Progenitor cell of endocrine pancreas (in vitro differentiated cells): ENCODE results near the gene PARD3. TPM values are rescaled to one million over a fixed set of nuclear protein-coding genes. Genes with fewer than 3 reads are reported as not detected.

Experiments used
- DNase-seq: peaks from one replicate; pipeline ENCODE4 v3.0.0; 2021; ENCODE audit warnings: low spot score; ENCODE audit not compliant: unreplicated experiment
- H3K27ac Mint-ChIP-seq: 2 replicates; pipeline ENCODE4 v1.8.0; 2021; ENCODE audit warnings: mild to moderate bottlenecking, moderate library complexity, mixed read lengths
- H3K27me3 Mint-ChIP-seq: 2 replicates; pipeline ENCODE4 v1.8.0; 2021; ENCODE audit warnings: mixed read lengths
- H3K36me3 Mint-ChIP-seq: 2 replicates; pipeline ENCODE4 v1.8.0; 2022; ENCODE audit warnings: mixed read lengths; ENCODE audit not compliant: insufficient read depth
- H3K4me1 Mint-ChIP-seq: 2 replicates; pipeline ENCODE4 v1.8.0; 2021; ENCODE audit warnings: low read depth, mixed read lengths
- H3K4me3 Mint-ChIP-seq: 2 replicates; pipeline ENCODE4 v1.8.0; 2021; ENCODE audit warnings: low read depth, mild to moderate bottlenecking, moderate library complexity, mixed read lengths
- H3K9me3 Mint-ChIP-seq: 2 replicates; pipeline ENCODE4 v1.8.0; 2021; ENCODE audit warnings: low read depth, mixed read lengths
- total RNA-seq: library from RNA; stranded (reverse); gene quantifications from 2 replicates; pipeline ENCODE4 v1.2.1, GENCODE V29; 2021
- TF ChIP-seq, protein P1 (sequence below): fragments of 200-600 bp; sonication (generic); IDR thresholded peaks from one replicate; pipeline ENCODE4 v1.5.0; 2021; ENCODE audit warnings: antibody characterized with exemption, mild to moderate bottlenecking; ENCODE audit not compliant: unreplicated experiment

Gene PARD3
- total RNA-seq, 1 donor from 2014 or later, result 85.3 TPM

- Mint-ChIP-seq H3K4me1 (peaks cover 18% of the 10 kb centered on the region), H3K36me3 (peaks cover 7% of the 10 kb centered on the region), H3K27me3 (no peaks in the 10 kb centered on the region), H3K27ac (no peak overlapping the region), H3K9me3 (no peaks in the 10 kb centered on the region), H3K4me3 (no peak overlapping the region)
- TF ChIP-seq, protein P1, sequence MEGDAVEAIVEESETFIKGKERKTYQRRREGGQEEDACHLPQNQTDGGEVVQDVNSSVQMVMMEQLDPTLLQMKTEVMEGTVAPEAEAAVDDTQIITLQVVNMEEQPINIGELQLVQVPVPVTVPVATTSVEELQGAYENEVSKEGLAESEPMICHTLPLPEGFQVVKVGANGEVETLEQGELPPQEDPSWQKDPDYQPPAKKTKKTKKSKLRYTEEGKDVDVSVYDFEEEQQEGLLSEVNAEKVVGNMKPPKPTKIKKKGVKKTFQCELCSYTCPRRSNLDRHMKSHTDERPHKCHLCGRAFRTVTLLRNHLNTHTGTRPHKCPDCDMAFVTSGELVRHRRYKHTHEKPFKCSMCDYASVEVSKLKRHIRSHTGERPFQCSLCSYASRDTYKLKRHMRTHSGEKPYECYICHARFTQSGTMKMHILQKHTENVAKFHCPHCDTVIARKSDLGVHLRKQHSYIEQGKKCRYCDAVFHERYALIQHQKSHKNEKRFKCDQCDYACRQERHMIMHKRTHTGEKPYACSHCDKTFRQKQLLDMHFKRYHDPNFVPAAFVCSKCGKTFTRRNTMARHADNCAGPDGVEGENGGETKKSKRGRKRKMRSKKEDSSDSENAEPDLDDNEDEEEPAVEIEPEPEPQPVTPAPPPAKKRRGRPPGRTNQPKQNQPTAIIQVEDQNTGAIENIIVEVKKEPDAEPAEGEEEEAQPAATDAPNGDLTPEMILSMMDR, result no peak
- DNase-seq, result no peak
These were observed 619.6 kb downstream of the PARD3 start for GRCh38 chr10:34195364-34196057.

GRCh38 chr10:34193931-34194626 is 621.0 kb downstream of the PARD3 start:
- Mint-ChIP-seq H3K36me3 (peaks cover 7% of the 10 kb centered on the region), H3K9me3 (no peaks in the 10 kb centered on the region), H3K27ac (no peak overlapping the region), H3K4me3 (no peak overlapping the region), H3K27me3 (no peaks in the 10 kb centered on the region), H3K4me1 (peaks cover 13% of the 10 kb centered on the region)
- TF ChIP-seq, protein P1, result no peak
- DNase-seq, result no peak

GRCh38 chr10:34192646-34193045 is 622.5 kb downstream of the PARD3 start:
- peaks cover 7% of the 10 kb centered on the region for H3K36me3 Mint-ChIP-seq
- H3K27me3 Mint-ChIP-seq, result no peaks in the 10 kb centered on the region
- TF ChIP-seq, protein P1, result no peak
- no peak for DNase-seq
- peaks cover 22% of the 10 kb centered on the region for H3K4me1 Mint-ChIP-seq
- no peak overlapping the region for H3K27ac Mint-ChIP-seq
- H3K9me3 Mint-ChIP-seq, result no peaks in the 10 kb centered on the region
- H3K4me3 Mint-ChIP-seq, result no peak overlapping the region

DNA sequence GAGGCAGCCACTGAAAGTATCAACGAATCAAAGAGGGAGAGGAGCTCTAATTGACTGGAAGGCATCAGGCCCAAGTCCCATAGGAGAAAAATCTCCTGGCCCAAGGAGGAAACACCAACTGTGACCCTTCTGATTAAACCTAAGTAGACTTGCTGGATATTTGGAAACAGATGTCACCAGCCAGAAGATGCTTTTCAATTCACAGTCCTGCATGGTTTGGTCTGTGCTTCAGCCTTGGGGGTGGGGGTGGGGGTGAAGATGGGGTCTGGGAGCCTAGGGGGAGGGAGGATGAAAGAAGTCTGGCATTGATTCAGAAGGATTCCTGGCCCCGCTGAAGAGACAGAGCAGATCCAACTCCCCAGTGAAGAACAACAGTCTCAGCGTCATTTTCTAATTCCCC is 623.7 kb downstream of the PARD3 start:
- TF ChIP-seq, protein P1, result no peak
- no peak overlapping the region for H3K27ac Mint-ChIP-seq
- H3K4me3 Mint-ChIP-seq, result no peak overlapping the region
- H3K27me3 Mint-ChIP-seq, result no peaks in the 10 kb centered on the region
- H3K4me1 Mint-ChIP-seq, result peaks cover 31% of the 10 kb centered on the region
- no peaks in the 10 kb centered on the region for H3K9me3 Mint-ChIP-seq
- no peaks in the 10 kb centered on the region for H3K36me3 Mint-ChIP-seq
- DNase-seq, result no peak

- Mint-ChIP-seq H3K4me3 (no peak overlapping the region), H3K9me3 (no peaks in the 10 kb centered on the region), H3K36me3 (no peaks in the 10 kb centered on the region), H3K4me1 (peaks cover 36% of the 10 kb centered on the region), H3K27me3 (no peaks in the 10 kb centered on the region), H3K27ac (no peak overlapping the region)
- TF ChIP-seq, protein P1, result no peak
- no peak for DNase-seq
These were observed 624.5 kb downstream of the PARD3 start for GRCh38 chr10:34190580-34190979.
